ENCODE measurements around the gene FBXO10.

DNA sequence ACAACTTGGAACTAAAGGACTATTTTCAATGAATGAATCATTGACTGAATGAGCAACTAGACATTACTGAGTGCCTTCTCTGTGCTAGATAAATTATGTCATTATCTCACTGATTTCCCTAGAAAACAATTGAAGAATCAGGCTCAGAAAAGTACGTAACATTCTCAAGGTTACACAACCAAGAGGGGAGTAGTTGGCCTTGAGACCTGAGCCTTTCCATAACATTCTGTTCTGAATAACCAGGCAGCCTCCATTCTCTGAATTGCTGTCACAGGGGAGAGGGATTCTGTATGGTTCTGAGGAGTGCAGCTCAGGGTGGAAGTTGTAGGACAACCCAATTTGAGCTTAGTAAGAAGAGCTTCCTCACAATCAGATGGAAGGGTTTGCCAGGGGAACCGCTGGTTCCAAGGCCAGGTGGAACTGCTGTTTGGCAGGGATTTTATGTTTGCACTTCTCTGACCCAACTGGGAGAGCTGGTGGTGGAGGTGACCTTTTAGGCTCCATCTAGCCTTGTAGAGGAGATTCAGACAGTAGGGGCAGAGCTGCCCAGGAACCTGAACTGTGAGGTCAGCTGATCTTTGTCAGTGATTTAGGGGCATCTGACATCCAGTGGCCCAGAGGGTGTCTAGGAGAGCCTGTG, 74.1 kb downstream of the FBXO10 start:
- TF ChIP-seq NANOG (IDR thresholded peaks at IDR 0.05; ENCODE audit: insufficient read depth, low read depth, low read length, poor library complexity, severe bottlenecking) = no peak
- TF ChIP-seq SP4 (IDR thresholded peaks at IDR 0.05; ENCODE audit: low read length) = no peak
- no peak for TF ChIP-seq POLR2AphosphoS5 (IDR thresholded peaks at IDR 0.05; ENCODE audit: low read depth, low read length)
- no peak for TF ChIP-seq JUND (IDR thresholded peaks at IDR 0.05; ENCODE audit: low read length)
- TF ChIP-seq, protein P1, sequence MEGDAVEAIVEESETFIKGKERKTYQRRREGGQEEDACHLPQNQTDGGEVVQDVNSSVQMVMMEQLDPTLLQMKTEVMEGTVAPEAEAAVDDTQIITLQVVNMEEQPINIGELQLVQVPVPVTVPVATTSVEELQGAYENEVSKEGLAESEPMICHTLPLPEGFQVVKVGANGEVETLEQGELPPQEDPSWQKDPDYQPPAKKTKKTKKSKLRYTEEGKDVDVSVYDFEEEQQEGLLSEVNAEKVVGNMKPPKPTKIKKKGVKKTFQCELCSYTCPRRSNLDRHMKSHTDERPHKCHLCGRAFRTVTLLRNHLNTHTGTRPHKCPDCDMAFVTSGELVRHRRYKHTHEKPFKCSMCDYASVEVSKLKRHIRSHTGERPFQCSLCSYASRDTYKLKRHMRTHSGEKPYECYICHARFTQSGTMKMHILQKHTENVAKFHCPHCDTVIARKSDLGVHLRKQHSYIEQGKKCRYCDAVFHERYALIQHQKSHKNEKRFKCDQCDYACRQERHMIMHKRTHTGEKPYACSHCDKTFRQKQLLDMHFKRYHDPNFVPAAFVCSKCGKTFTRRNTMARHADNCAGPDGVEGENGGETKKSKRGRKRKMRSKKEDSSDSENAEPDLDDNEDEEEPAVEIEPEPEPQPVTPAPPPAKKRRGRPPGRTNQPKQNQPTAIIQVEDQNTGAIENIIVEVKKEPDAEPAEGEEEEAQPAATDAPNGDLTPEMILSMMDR (IDR thresholded peaks at IDR 0.05; ENCODE audit: control extremely low read depth in 1 of 3, insufficient read depth in 1 of 3, low read depth in 1 of 3, low read length in 3 of 3) = no peak
- TF ChIP-seq SP2 (IDR thresholded peaks at IDR 0.05; ENCODE audit: low read length) = no peak
- TF ChIP-seq CBX5 (IDR thresholded peaks at IDR 0.05; ENCODE audit: low read depth, low read length) = no peak
- no peak for TF ChIP-seq POLR2A (IDR thresholded peaks at IDR 0.05; ENCODE audit: control extremely low read depth in 1 of 2, low read depth in 2 of 2, low read length in 2 of 2)
- no peak for TF ChIP-seq FOSL1 (IDR thresholded peaks at IDR 0.05; ENCODE audit: insufficient read depth, low read depth, low read length)
- no peak for TF ChIP-seq EZH2 (IDR thresholded peaks at IDR 0.05; ENCODE audit: low read depth, low read length, severe bottlenecking)
- no peak for TF ChIP-seq TEAD4 (IDR thresholded peaks at IDR 0.05; ENCODE audit: low read depth, low read length)
- no peak for TF ChIP-seq RFX5 (IDR thresholded peaks at IDR 0.05; ENCODE audit: borderline replicate concordance, low read depth, low read length)
